GM12865 (cell line): ENCODE data around the gene NOL6.

Experiments
- DNase-seq: peaks from one replicate; pipeline ENCODE4 v3.0.0; 2010; ENCODE audit warnings: low read depth
- H3K4me3 ChIP-seq: 2 replicates; pipeline ENCODE4 v1.5.1; 2011; ENCODE audit warnings: mild to moderate bottlenecking, low read depth, low read length, control low read depth
- TF ChIP-seq, protein P1 (sequence below): IDR thresholded peaks from 2 replicates; pipeline ENCODE4 v1.5.1; 2011; ENCODE audit warnings: low read length, control low read depth, low read depth, inconsistent platforms; ENCODE audit not compliant: insufficient read depth; ENCODE audit errors: missing control alignments

NOL6 gene

DNA sequence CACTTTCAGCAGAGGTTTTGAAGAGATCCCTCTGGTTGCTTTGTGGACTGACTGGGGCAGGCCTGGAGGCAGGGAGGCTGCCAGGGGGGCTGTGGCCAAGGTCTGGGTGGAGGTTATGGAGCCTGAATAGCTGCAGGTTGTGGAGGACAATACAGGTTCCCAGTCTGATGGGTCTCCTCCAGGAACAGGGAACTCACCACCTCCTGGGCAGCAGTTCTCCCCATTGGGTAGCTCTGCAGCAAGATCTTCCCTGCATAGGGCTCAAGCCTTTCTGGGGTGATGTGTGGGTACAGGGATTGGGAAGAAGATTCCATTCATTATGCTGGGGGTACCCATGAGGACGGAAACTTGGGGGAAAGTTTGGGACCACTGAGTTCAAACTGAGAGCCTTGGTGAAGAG is 33.1 kb downstream of the NOL6 start:
- TF ChIP-seq, protein P1, sequence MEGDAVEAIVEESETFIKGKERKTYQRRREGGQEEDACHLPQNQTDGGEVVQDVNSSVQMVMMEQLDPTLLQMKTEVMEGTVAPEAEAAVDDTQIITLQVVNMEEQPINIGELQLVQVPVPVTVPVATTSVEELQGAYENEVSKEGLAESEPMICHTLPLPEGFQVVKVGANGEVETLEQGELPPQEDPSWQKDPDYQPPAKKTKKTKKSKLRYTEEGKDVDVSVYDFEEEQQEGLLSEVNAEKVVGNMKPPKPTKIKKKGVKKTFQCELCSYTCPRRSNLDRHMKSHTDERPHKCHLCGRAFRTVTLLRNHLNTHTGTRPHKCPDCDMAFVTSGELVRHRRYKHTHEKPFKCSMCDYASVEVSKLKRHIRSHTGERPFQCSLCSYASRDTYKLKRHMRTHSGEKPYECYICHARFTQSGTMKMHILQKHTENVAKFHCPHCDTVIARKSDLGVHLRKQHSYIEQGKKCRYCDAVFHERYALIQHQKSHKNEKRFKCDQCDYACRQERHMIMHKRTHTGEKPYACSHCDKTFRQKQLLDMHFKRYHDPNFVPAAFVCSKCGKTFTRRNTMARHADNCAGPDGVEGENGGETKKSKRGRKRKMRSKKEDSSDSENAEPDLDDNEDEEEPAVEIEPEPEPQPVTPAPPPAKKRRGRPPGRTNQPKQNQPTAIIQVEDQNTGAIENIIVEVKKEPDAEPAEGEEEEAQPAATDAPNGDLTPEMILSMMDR: no peak
- no peak for DNase-seq
- H3K4me3 ChIP-seq: no peak overlapping the region

DNA sequence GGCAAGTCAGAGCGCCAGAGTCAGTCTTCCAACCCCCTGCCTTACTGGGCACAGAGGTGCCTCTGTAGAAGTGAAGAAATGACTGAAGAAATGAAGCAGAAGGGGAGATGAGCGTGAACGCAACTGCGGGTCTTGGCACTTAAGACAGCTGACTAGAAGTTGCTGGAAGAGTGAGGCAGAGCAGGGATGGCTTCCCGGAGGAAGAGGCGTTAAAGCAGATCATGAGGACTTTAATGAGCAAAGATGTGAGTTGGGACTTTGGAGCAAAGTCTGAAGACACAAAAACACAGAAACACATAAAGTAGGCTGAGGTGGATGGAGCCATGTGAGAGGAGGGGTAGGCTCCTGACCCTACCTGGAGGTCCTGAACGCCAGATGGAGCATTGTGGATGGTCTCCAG is 33.5 kb downstream of the NOL6 start:
- TF ChIP-seq, protein P1: no peak
- DNase-seq: no peak
- H3K4me3 ChIP-seq: no peak overlapping the region

DNA sequence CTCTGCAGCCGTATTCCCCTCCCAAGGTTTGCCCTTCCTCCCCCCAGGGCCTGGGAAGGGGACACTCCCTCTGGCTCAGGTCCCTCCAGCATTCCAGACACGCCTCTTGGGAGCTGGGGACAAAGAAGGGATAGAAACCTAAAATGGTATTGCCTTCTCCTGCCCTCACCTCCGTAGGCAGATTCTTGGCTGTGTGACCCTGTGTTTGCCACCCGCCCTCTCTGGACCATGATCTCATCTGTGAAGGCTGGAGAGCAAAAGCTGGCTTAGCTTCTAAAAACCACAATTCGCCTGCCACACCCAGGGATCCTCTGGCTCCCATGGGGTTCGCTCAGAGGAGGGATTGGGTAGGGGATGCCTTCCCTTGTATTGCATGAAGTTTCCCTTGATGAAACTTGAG is 34.0 kb downstream of the NOL6 start:
- no peak for DNase-seq

DNA sequence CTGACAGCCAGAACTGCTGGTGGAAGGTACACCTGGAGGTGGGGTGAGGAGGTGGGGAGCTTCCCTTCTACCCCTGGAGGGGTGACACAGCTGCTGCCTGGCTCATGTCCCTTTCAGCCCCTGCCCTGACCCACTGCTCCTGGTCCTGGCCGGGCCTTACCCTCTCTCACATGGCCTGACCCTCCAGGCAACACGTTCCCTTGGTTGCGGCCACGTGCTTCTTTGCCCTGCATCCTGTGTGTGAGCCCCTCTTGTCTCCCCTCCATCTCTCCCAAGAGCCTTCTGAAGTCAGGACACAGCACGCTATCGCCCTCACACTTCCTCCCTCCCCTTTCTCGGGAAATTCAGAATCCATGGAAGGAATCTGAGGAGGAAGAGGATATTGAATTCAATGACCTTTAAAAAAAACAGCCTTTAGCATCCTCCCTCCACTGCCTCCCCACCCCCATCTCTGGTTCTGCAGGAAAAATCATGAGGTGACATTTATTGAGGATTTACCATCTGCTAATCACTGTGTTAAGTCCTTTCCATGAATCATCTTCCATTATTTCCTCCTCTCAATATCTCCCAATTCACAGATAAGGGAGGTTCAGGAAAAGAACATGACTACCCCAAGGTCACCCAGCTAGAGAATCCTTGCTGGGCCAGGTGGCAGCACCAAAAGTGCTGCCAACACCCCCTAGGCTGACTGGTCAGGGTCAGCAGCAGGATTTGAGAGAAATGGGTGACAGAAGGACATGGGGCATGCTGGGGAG is 34.6 kb downstream of the NOL6 start:
- no peak for DNase-seq
- H3K4me3 ChIP-seq: no peak overlapping the region
- TF ChIP-seq, protein P1: no peak

More for the DNA sequence above, 34.0 kb downstream of the NOL6 start:
- H3K4me3 ChIP-seq: no peak overlapping the region
- TF ChIP-seq, protein P1: no peak

DNA sequence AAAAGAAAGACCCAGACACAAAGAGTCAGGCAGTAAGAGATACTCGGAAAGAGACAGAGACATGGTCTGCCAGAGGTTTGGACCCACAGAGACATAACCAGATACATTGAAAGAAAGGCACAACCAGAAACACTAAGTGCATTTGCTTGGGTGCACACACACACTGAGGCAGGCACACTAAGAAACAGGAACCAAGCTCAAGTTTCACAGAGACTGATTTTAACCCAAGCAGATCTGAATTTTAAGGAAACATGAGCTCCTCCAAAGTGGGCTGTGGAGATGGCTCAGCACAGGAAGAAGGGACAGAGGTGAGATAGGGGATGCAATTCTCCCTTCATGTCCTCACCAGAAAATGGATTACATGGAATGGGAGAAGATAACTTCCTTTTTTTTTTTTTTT is 35.8 kb downstream of the NOL6 start:
- no peak overlapping the region for H3K4me3 ChIP-seq
- TF ChIP-seq, protein P1: no peak
- DNase-seq: no peak

DNA sequence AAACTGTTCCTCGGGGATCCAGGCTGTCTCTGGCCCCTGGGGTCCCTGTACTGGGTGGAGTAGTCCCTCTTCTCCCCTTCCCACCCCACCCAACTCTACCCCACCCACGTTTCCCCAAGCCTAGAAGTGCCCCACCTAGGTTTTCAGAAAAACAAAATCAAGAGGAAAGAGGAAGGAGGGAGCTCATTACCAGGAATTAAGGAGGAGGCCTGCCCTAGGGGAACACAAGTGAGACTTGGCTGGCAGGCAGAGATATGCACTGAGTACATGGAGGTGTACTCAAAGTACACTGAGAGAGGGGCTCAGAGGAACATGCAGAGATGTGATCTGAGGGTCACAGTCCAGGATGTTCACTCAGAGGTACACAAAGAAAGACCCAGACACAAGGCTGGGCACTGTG is 36.5 kb downstream of the NOL6 start:
- DNase-seq: no peak
- TF ChIP-seq, protein P1: no peak
- H3K4me3 ChIP-seq: no peak overlapping the region

DNA sequence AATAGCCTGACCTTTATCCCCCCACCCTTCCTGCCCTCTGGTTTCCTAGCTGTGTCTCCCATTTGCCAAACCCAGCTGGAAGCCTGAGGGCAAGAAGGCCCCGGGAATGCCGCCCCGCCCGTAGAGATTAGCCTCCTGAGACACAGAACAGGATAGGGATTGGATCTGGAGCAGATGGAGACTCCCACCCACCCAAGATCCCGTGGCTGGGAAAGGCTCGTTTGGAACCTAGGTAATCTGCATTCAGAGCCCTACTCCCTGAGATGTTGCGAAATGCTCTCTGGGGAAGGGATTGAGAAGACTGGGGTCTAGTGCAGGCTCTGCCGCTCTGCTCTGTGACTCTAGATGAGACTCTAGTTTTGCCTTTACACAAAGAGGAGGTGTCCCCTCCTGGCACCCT is 37.3 kb downstream of the NOL6 start:
- TF ChIP-seq, protein P1: no peak
- no peak overlapping the region for H3K4me3 ChIP-seq
- DNase-seq: no peak
